Mesenchymal stem cell (in vitro differentiated cells and primary cell): ENCODE measurements around the gene LGALS7B.
A peak's percentile ranks its signal among the peaks of the same experiment; 100 is the strongest.

Source experiments
- DNase-seq: peaks from one replicate; pipeline ENCODE4 v3.0.0-alpha.2; 2013
- H2AFZ ChIP-seq: one replicate; pipeline ENCODE4 v1.6.1; 2013; ENCODE audit warnings: low read depth, mild to moderate bottlenecking, control low read depth, inconsistent platforms, low read length, moderate library complexity
- H2AK5ac ChIP-seq: 2 replicates; pipeline ENCODE4 v1.6.1; 2013; ENCODE audit warnings: low read length, moderate library complexity, mild to moderate bottlenecking, inconsistent platforms; ENCODE audit not compliant: severe bottlenecking
- H2BK120ac ChIP-seq: one replicate; pipeline ENCODE4 v1.6.1; 2013; ENCODE audit warnings: low read depth, mild to moderate bottlenecking, inconsistent platforms, low read length, moderate library complexity
- H2BK12ac ChIP-seq, 2 experiments: one replicate each; pipeline ENCODE4 v1.6.1; 2013; ENCODE audit warnings: inconsistent platforms in 2 of 2, low read length in 2 of 2, mild to moderate bottlenecking in 2 of 2, moderate library complexity in 2 of 2, control low read depth in 1 of 2
- H2BK15ac ChIP-seq: one replicate; pipeline ENCODE4 v1.6.1; 2013; ENCODE audit warnings: mild to moderate bottlenecking, low read depth, inconsistent platforms; ENCODE audit not compliant: poor library complexity, severe bottlenecking
- H2BK5ac ChIP-seq: 2 replicates; pipeline ENCODE4 v1.6.1; 2013; ENCODE audit warnings: low read depth, mild to moderate bottlenecking, low read length, control low read depth, inconsistent platforms; ENCODE audit not compliant: poor library complexity, severe bottlenecking
- H3K14ac ChIP-seq, 2 experiments: one replicate each; pipeline ENCODE4 v1.6.1; 2013; ENCODE audit warnings: inconsistent platforms in 2 of 2, low read length in 2 of 2, control low read depth in 1 of 2, mild to moderate bottlenecking in 1 of 2, moderate library complexity in 1 of 2
- H3K18ac ChIP-seq, 2 experiments: one replicate each; pipeline ENCODE4 v1.6.1; 2013; ENCODE audit warnings: inconsistent platforms in 2 of 2, low read length in 2 of 2, control low read depth in 1 of 2, low read depth in 1 of 2, mild to moderate bottlenecking in 1 of 2
- H3K23ac ChIP-seq, 2 experiments: one replicate each; pipeline ENCODE4 v1.6.1; 2013; ENCODE audit warnings: inconsistent platforms in 2 of 2, low read length in 2 of 2, mild to moderate bottlenecking in 2 of 2, moderate library complexity in 2 of 2, control low read depth in 1 of 2
- H3K27ac ChIP-seq: 2 replicates; pipeline ENCODE4 v1.5.1; 2013; ENCODE audit warnings: mild to moderate bottlenecking, moderate library complexity, low read length, control low read depth, inconsistent platforms; ENCODE audit not compliant: poor library complexity, severe bottlenecking
- H3K27me3 ChIP-seq, 2 experiments: 2 replicates each; pipeline versions ENCODE4 v1.6.1 to v1.7.0; 2013; ENCODE audit warnings: low read length in 2 of 2, mild to moderate bottlenecking in 2 of 2, moderate library complexity in 2 of 2, control low read depth in 1 of 2, inconsistent platforms in 1 of 2; ENCODE audit not compliant: control insufficient read depth in 1 of 2, insufficient read depth in 1 of 2
- H3K36me3 ChIP-seq, 2 experiments: 2 replicates each; pipeline versions ENCODE4 v1.6.1 to v1.7.0; 2013; ENCODE audit warnings: low read length in 2 of 2, control low read depth in 1 of 2, inconsistent platforms in 1 of 2, low read depth in 1 of 2, mild to moderate bottlenecking in 1 of 2; ENCODE audit not compliant: insufficient read depth in 2 of 2, control insufficient read depth in 1 of 2
- H3K4ac ChIP-seq, 2 experiments: one replicate each; pipeline ENCODE4 v1.6.1; 2013; ENCODE audit warnings: inconsistent platforms in 2 of 2, low read length in 2 of 2, mild to moderate bottlenecking in 2 of 2, moderate library complexity in 2 of 2, control low read depth in 1 of 2, low read depth in 1 of 2
- H3K4me1 ChIP-seq: 2 replicates; pipeline ENCODE4 v1.6.1; 2013; ENCODE audit warnings: low read depth, low read length, control low read depth; ENCODE audit not compliant: control insufficient read depth, insufficient read depth
- H3K4me2 ChIP-seq: 2 replicates; pipeline ENCODE4 v1.6.1; 2013; ENCODE audit warnings: low read length, mild to moderate bottlenecking, inconsistent platforms; ENCODE audit not compliant: poor library complexity, severe bottlenecking
- H3K4me3 ChIP-seq, 2 experiments: 2 replicates each; pipeline versions ENCODE4 v1.5.1 to v1.7.0; 2013; ENCODE audit warnings: low read length in 2 of 2, mild to moderate bottlenecking in 2 of 2, control low read depth in 1 of 2, low read depth in 1 of 2; ENCODE audit not compliant: insufficient read depth in 1 of 2
- H3K79me1 ChIP-seq: replicated peaks from 2 replicates; pipeline ENCODE4 v1.6.1; 2013; ENCODE audit warnings: mild to moderate bottlenecking, control low read depth, low read length, inconsistent platforms; ENCODE audit not compliant: poor library complexity, severe bottlenecking
- H3K9ac ChIP-seq: 2 replicates; pipeline ENCODE4 v1.7.0; 2013; ENCODE audit warnings: mild to moderate bottlenecking, low read length, moderate library complexity
- H3K9me3 ChIP-seq: 2 replicates; pipeline ENCODE4 v1.7.0; 2013; ENCODE audit warnings: mild to moderate bottlenecking, low read length; ENCODE audit not compliant: control insufficient read depth
- H4K8ac ChIP-seq: one replicate; pipeline ENCODE4 v1.6.1; 2013; ENCODE audit warnings: inconsistent platforms, mild to moderate bottlenecking, low read length, moderate library complexity
- H4K91ac ChIP-seq: one replicate; pipeline ENCODE4 v1.6.1; 2013; ENCODE audit warnings: mild to moderate bottlenecking, low read length, inconsistent platforms
- WGBS: methylation state at CpG from one replicate; pipeline ENCODE4 v1.1.7; 2013; ENCODE audit warnings: mixed read lengths; 5-methylcytosine and 5-hydroxymethylcytosine counted together

Gene LGALS7B

GRCh38 chr19:38774181-38774950 lies 14.6 kb upstream of the LGALS7B start:
- Histone ChIP-seq H3K4me1 (peaks cover 5% of the 10 kb centered on the region), H3K36me3 (no peaks in the 10 kb centered on the region), H3K18ac (no peak overlapping the region), H3K4ac (no peak overlapping the region), H2AK5ac (no peak overlapping the region), H3K4me3 (no peak overlapping the region), H3K14ac (no peak overlapping the region), H2AFZ (no peak overlapping the region), H3K27me3 (peaks cover 0 to 5% of the 10 kb centered on the region in 2 experiments), H4K91ac (peak overlapping the region; percentile 43), H2BK12ac (peak overlapping the region in 1 of 2 experiments; percentile 54), H3K23ac (no peak overlapping the region), H3K9ac (no peak overlapping the region), H2BK5ac (no peak overlapping the region), H4K8ac (no peak overlapping the region), H3K4me2 (no peak overlapping the region), H2BK15ac (no peak overlapping the region), H3K9me3 (no peaks in the 10 kb centered on the region), H2BK120ac (peak overlapping the region; percentile 19), H3K27ac (no peak overlapping the region), H3K79me1 (no peaks in the 10 kb centered on the region)
- no peak for DNase-seq
- 73% methylated on average over 7 of the region's 13 CpGs for WGBS

GRCh38 chr19:38778733-38779132 lies 10.3 kb upstream of the LGALS7B start:
- Histone ChIP-seq H2BK15ac (no peak overlapping the region), H3K4me1 (peaks cover 4% of the 10 kb centered on the region), H3K23ac (peak overlapping the region in 1 of 2 experiments; percentile 6), H3K4me2 (no peak overlapping the region), H3K27me3 (peaks cover 7 to 16% of the 10 kb centered on the region in 2 experiments), H3K4ac (no peak overlapping the region), H3K4me3 (no peak overlapping the region), H3K14ac (no peak overlapping the region), H4K91ac (no peak overlapping the region), H2BK120ac (no peak overlapping the region), H2AFZ (no peak overlapping the region), H3K9me3 (no peaks in the 10 kb centered on the region), H3K18ac (no peak overlapping the region), H2AK5ac (no peak overlapping the region), H2BK12ac (no peak overlapping the region), H4K8ac (no peak overlapping the region), H3K27ac (no peak overlapping the region), H3K9ac (no peak overlapping the region), H3K79me1 (no peaks in the 10 kb centered on the region), H3K36me3 (no peaks in the 10 kb centered on the region), H2BK5ac (no peak overlapping the region)
- DNase-seq: no peak
- 69% methylated on average over 7 of the region's 7 CpGs for WGBS

- Histone ChIP-seq H3K27me3 (peaks cover 7 to 16% of the 10 kb centered on the region in 2 experiments), H2AFZ (no peak overlapping the region), H2BK120ac (no peak overlapping the region), H3K4me3 (no peak overlapping the region), H3K27ac (no peak overlapping the region), H2AK5ac (no peak overlapping the region), H3K9ac (no peak overlapping the region), H4K8ac (no peak overlapping the region), H3K14ac (no peak overlapping the region), H3K23ac (no peak overlapping the region), H3K4me1 (peaks cover 2% of the 10 kb centered on the region), H2BK12ac (no peak overlapping the region), H3K9me3 (no peaks in the 10 kb centered on the region), H3K36me3 (no peaks in the 10 kb centered on the region), H3K79me1 (no peaks in the 10 kb centered on the region), H3K18ac (no peak overlapping the region), H3K4ac (no peak overlapping the region), H4K91ac (no peak overlapping the region), H3K4me2 (no peak overlapping the region), H2BK15ac (no peak overlapping the region), H2BK5ac (no peak overlapping the region)
- 84% methylated on average over 7 of the region's 7 CpGs for WGBS
- DNase-seq: no peak
Observed at GRCh38 chr19:38780443-38780842, 8.6 kb upstream of the LGALS7B start.

- no peaks in the 10 kb centered on the region for H3K36me3 ChIP-seq
- H3K9ac ChIP-seq: no peak overlapping the region
- no peak overlapping the region for H2BK120ac ChIP-seq
- H3K14ac ChIP-seq: no peak overlapping the region
- H3K4ac ChIP-seq: no peak overlapping the region
- H3K79me1 ChIP-seq: no peaks in the 10 kb centered on the region
- H2BK5ac ChIP-seq: no peak overlapping the region
- no peak overlapping the region for H4K8ac ChIP-seq
- peaks cover 7 to 16% of the 10 kb centered on the region in 2 experiments for H3K27me3 ChIP-seq
- no peak for DNase-seq
- no peak overlapping the region for H2BK12ac ChIP-seq
- H2AK5ac ChIP-seq: no peak overlapping the region
- no peak overlapping the region for H3K27ac ChIP-seq
- H4K91ac ChIP-seq: no peak overlapping the region
- no peaks in the 10 kb centered on the region for H3K9me3 ChIP-seq
- H2AFZ ChIP-seq: no peak overlapping the region
- no peak overlapping the region for H3K18ac ChIP-seq
- H3K4me2 ChIP-seq: no peak overlapping the region
- no peak overlapping the region for H3K23ac ChIP-seq
- peaks cover 2% of the 10 kb centered on the region for H3K4me1 ChIP-seq
- no peak overlapping the region for H3K4me3 ChIP-seq
- no peak overlapping the region for H2BK15ac ChIP-seq
- WGBS: 82% methylated on average over 7 of the region's 7 CpGs
Observed at GRCh38 chr19:38781058-38781457, 7.9 kb upstream of the LGALS7B start.
